DOHH2 (cell line): ENCODE data around the gene NIFK.

Experiments
- H3F3A ChIP-seq: fragments of 200-600 bp; sonication (generic), shearing (Covaris generic); 2 replicates; pipeline ENCODE4 v1.6.0; 2016; ENCODE audit warnings: antibody characterized with exemption, mild to moderate bottlenecking; ENCODE audit not compliant: control insufficient read depth, insufficient read depth
- H3K27ac ChIP-seq: fragments of 200-600 bp; sonication (generic); 2 replicates; pipeline ENCODE4 v1.5.1; 2014; ENCODE audit warnings: low read depth, mild to moderate bottlenecking, low read length, moderate library complexity
- H3K27me3 ChIP-seq: fragments of 200-600 bp; sonication (generic); 2 replicates; pipeline ENCODE4 v1.6.1; 2014; ENCODE audit warnings: mild to moderate bottlenecking, low read length, mixed read lengths; ENCODE audit not compliant: control insufficient read depth
- H3K36me3 ChIP-seq: fragments of 200-600 bp; sonication (generic); 2 replicates; pipeline ENCODE4 v1.6.1; 2014; ENCODE audit warnings: mild to moderate bottlenecking, low read length, moderate library complexity, mixed read lengths; ENCODE audit not compliant: control insufficient read depth
- H3K4me1 ChIP-seq: fragments of 200-600 bp; sonication (generic); 2 replicates; pipeline ENCODE4 v1.6.1; 2014; ENCODE audit warnings: mild to moderate bottlenecking, low read length, mixed read lengths; ENCODE audit not compliant: control insufficient read depth
- H3K4me2 ChIP-seq: fragments of 200-600 bp; sonication (generic); 2 replicates; pipeline ENCODE4 v1.6.0; 2014; ENCODE audit warnings: mild to moderate bottlenecking, low read length, moderate library complexity
- H3K4me3 ChIP-seq: fragments of 200-600 bp; sonication (generic); 2 replicates; pipeline ENCODE4 v1.5.1; 2014; ENCODE audit warnings: mild to moderate bottlenecking, low read length, mixed read lengths
- H3K79me2 ChIP-seq: fragments of 200-600 bp; sonication (generic); 2 replicates; pipeline ENCODE4 v1.6.1; 2014; ENCODE audit warnings: mild to moderate bottlenecking, low read length, mixed read lengths; ENCODE audit not compliant: control insufficient read depth
- H3K9me2 ChIP-seq: fragments of 200-600 bp; sonication (generic); replicated peaks from 2 replicates; pipeline ENCODE4 v1.6.1; 2014; ENCODE audit warnings: mild to moderate bottlenecking, low read length, mixed read lengths; ENCODE audit not compliant: control insufficient read depth
- H3K9me3 ChIP-seq: fragments of 200-600 bp; sonication (generic); 2 replicates; pipeline ENCODE4 v1.6.1; 2014; ENCODE audit warnings: antibody characterized with exemption, low read length, mixed read lengths; ENCODE audit not compliant: control insufficient read depth, insufficient read depth
- H4K20me1 ChIP-seq: fragments of 200-600 bp; sonication (generic); 2 replicates; pipeline ENCODE4 v1.6.0; 2014; ENCODE audit warnings: low read depth, mild to moderate bottlenecking, antibody characterized with exemption, low read length, moderate library complexity; ENCODE audit not compliant: control insufficient read depth, insufficient read depth
- EZH2phosphoT487 ChIP-seq: fragments of 200-600 bp; sonication (generic); IDR thresholded peaks from 2 replicates; pipeline ENCODE4 v1.6.1; 2017; ENCODE audit warnings: borderline replicate concordance, mild to moderate bottlenecking, antibody characterized with exemption, low read length, moderate library complexity, mixed read lengths
- TF ChIP-seq, protein P1 (sequence below): fragments of 200-600 bp; sonication (generic); IDR thresholded peaks from one replicate; pipeline ENCODE4 v1.5.1; 2014; ENCODE audit warnings: antibody characterized with exemption, mild to moderate bottlenecking, low read depth, low read length; ENCODE audit not compliant: poor library complexity, severe bottlenecking

The NIFK gene

DNA sequence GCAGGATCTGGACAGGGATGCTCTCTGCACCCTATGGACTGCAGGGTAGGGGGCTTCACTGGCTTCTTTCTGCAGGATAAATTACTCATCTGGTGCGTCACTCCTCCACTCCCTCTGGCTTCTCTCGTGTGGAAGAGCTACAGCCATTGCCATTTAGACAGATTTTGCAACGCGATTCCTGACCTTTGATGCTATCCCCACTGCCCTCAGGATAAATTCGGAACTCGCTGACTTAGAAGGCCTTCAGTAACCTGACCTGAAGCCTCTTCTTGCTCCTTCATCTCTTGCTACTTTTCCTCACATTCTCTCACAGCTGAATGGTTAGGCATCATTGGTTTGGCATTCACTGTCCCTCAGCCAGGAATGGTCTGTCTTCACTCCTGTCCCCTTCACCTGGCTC, 5.3 kb downstream of the NIFK start:
- TF ChIP-seq, protein P1, sequence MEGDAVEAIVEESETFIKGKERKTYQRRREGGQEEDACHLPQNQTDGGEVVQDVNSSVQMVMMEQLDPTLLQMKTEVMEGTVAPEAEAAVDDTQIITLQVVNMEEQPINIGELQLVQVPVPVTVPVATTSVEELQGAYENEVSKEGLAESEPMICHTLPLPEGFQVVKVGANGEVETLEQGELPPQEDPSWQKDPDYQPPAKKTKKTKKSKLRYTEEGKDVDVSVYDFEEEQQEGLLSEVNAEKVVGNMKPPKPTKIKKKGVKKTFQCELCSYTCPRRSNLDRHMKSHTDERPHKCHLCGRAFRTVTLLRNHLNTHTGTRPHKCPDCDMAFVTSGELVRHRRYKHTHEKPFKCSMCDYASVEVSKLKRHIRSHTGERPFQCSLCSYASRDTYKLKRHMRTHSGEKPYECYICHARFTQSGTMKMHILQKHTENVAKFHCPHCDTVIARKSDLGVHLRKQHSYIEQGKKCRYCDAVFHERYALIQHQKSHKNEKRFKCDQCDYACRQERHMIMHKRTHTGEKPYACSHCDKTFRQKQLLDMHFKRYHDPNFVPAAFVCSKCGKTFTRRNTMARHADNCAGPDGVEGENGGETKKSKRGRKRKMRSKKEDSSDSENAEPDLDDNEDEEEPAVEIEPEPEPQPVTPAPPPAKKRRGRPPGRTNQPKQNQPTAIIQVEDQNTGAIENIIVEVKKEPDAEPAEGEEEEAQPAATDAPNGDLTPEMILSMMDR: no peak
- TF ChIP-seq EZH2phosphoT487: no peak
- H3K36me3 ChIP-seq: peaks cover 96% of the 10 kb centered on the region
- H3F3A ChIP-seq: peaks cover 16% of the 10 kb centered on the region
- peaks cover 9% of the 10 kb centered on the region for H3K4me1 ChIP-seq
- H3K9me3 ChIP-seq: no peaks in the 10 kb centered on the region
- no peak overlapping the region for H3K27ac ChIP-seq
- H4K20me1 ChIP-seq: peaks cover 19% of the 10 kb centered on the region
- H3K27me3 ChIP-seq: no peaks in the 10 kb centered on the region
- no peak overlapping the region for H3K4me3 ChIP-seq
- H3K4me2 ChIP-seq: no peak overlapping the region
- H3K79me2 ChIP-seq: peaks cover 53% of the 10 kb centered on the region
- H3K9me2 ChIP-seq: no peaks in the 10 kb centered on the region

DNA sequence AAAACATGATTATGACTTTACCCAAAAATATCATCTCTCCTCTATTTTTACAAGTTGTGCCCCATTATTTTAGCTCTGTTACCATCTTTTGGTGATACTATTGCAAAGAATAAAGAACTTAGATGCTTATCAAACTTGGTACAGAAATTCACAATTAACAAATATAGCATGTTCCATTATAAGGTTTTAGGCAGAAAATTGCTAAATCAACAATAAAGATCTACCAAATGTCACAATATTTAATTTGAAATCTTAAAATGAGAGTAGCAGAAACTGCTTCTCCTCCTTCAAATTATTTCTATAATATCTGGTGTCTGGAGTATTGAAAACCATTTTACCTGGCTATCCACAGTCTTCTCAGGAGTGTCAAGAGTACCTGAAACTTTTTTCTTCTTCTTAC, 8.7 kb downstream of the NIFK start:
- no peak overlapping the region for H3K4me3 ChIP-seq
- H3K36me3 ChIP-seq: peaks cover 66% of the 10 kb centered on the region
- no peaks in the 10 kb centered on the region for H3K9me2 ChIP-seq

GRCh38 chr2:121727332-121727731, 9.3 kb downstream of the NIFK start:
- H3K27me3 ChIP-seq: no peaks in the 10 kb centered on the region
- peaks cover 30% of the 10 kb centered on the region for H3F3A ChIP-seq
- TF ChIP-seq, protein P1: no peak
- H3K9me2 ChIP-seq: no peaks in the 10 kb centered on the region
- H3K79me2 ChIP-seq: peaks cover 14% of the 10 kb centered on the region
- H4K20me1 ChIP-seq: peaks cover 5% of the 10 kb centered on the region; the same call in 1 of the 2 replicates
- H3K36me3 ChIP-seq: peaks cover 60% of the 10 kb centered on the region
- H3K4me3 ChIP-seq: no peak overlapping the region
- no peak overlapping the region for H3K27ac ChIP-seq
- no peak overlapping the region for H3K4me2 ChIP-seq
- no peaks in the 10 kb centered on the region for H3K4me1 ChIP-seq
- H3K9me3 ChIP-seq: no peaks in the 10 kb centered on the region

More for the DNA sequence above, 8.7 kb downstream of the NIFK start:
- H3K79me2 ChIP-seq: peaks cover 21% of the 10 kb centered on the region
- no peak overlapping the region for H3K4me2 ChIP-seq
- H3F3A ChIP-seq: peaks cover 27% of the 10 kb centered on the region
- H3K27me3 ChIP-seq: no peaks in the 10 kb centered on the region
- peaks cover 7% of the 10 kb centered on the region; the same call in 1 of the 2 replicates for H4K20me1 ChIP-seq
- no peaks in the 10 kb centered on the region for H3K9me3 ChIP-seq
- TF ChIP-seq EZH2phosphoT487: no peak
- TF ChIP-seq, protein P1: no peak
- no peak overlapping the region for H3K27ac ChIP-seq
- no peaks in the 10 kb centered on the region for H3K4me1 ChIP-seq
